Astrocyte (in vitro differentiated cells and primary cell): ENCODE measurements around the gene EEF1AKMT3.

Source experiments
- EZH2 ChIP-seq: IDR thresholded peaks from 2 replicates; pipeline ENCODE4 v1.6.1; 2012; ENCODE audit warnings: mild to moderate bottlenecking, low read length, inconsistent platforms; ENCODE audit not compliant: insufficient read depth
- TF ChIP-seq, protein P1 (sequence below): IDR thresholded peaks from 2 replicates; pipeline ENCODE4 v1.5.1; 2011; ENCODE audit warnings: low read depth, mild to moderate bottlenecking, inconsistent platforms, low read length, moderate library complexity; ENCODE audit not compliant: insufficient read depth

GRCh38 chr12:57817261-57817989 is 45.0 kb downstream of the EEF1AKMT3 start:
- TF ChIP-seq, protein P1, sequence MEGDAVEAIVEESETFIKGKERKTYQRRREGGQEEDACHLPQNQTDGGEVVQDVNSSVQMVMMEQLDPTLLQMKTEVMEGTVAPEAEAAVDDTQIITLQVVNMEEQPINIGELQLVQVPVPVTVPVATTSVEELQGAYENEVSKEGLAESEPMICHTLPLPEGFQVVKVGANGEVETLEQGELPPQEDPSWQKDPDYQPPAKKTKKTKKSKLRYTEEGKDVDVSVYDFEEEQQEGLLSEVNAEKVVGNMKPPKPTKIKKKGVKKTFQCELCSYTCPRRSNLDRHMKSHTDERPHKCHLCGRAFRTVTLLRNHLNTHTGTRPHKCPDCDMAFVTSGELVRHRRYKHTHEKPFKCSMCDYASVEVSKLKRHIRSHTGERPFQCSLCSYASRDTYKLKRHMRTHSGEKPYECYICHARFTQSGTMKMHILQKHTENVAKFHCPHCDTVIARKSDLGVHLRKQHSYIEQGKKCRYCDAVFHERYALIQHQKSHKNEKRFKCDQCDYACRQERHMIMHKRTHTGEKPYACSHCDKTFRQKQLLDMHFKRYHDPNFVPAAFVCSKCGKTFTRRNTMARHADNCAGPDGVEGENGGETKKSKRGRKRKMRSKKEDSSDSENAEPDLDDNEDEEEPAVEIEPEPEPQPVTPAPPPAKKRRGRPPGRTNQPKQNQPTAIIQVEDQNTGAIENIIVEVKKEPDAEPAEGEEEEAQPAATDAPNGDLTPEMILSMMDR: no peak
- no peak for TF ChIP-seq EZH2
